ENCODE measurements around the gene RERE. TPM values are rescaled to one million over a fixed set of nuclear protein-coding genes. Genes with fewer than 3 reads are reported as not detected.

The RERE gene
- total RNA-seq, 1 donor from 2014 or later, result 80.3 TPM

DNA sequence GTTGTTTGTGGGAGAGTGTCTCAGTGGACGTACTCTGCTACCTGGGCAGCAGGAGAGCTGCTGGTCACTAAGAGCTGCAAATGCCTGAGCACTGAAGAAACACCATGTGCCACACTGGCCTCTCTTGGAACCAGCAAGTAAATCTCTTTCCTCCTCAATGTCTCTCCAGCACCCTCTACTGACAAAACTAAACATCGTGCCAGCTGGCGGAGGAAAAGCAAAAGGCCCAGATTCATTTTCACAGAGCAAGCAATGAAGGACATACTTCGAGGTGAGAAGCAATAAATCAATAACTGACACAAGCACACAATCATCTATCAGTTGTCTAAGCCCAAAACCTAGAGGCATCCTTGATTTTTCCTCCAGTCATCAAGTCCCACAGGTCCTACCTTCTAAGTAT lies 78.1 kb downstream of the RERE start:
- Histone ChIP-seq H3K4me3 (no peak overlapping the region), H3K27me3 (no peaks in the 10 kb centered on the region), H3K36me3 (no peaks in the 10 kb centered on the region), H3K4me1 (no peaks in the 10 kb centered on the region), H3K27ac (no peak overlapping the region), H3K9me3 (no peaks in the 10 kb centered on the region)
- DNase-seq (ENCODE audit: extremely low spot score in 2 of 2), result no peak
- TF ChIP-seq CTCF (IDR thresholded peaks at IDR 0.05) (no peak), POLR2AphosphoS5 (IDR thresholded peaks at IDR 0.05; ENCODE audit: insufficient read depth in 1 of 2, low read depth in 1 of 2) (no peak), POLR2A (IDR thresholded peaks at IDR 0.05) (no peak)
- intact Hi-C loops (cut with DNase I), result no loop called here

- no peak overlapping the region for H3K27ac ChIP-seq
- H3K9me3 ChIP-seq, result no peaks in the 10 kb centered on the region
- no peak overlapping the region for H3K4me3 ChIP-seq
- no peak for TF ChIP-seq POLR2A (IDR thresholded peaks at IDR 0.05)
- no peak for TF ChIP-seq CTCF (IDR thresholded peaks at IDR 0.05)
- no peak for TF ChIP-seq POLR2AphosphoS5 (IDR thresholded peaks at IDR 0.05; ENCODE audit: insufficient read depth in 1 of 2, low read depth in 1 of 2)
- intact Hi-C loops (cut with DNase I), result no loop called here
- no peaks in the 10 kb centered on the region for H3K36me3 ChIP-seq
- DNase-seq (ENCODE audit: extremely low spot score in 2 of 2), result no peak
- no peaks in the 10 kb centered on the region for H3K4me1 ChIP-seq
- no peaks in the 10 kb centered on the region for H3K27me3 ChIP-seq
These were observed 80.5 kb downstream of the RERE start for GRCh38 chr1:8736927-8737326.

- H3K27ac ChIP-seq, result no peak overlapping the region
- no peaks in the 10 kb centered on the region for H3K27me3 ChIP-seq
- DNase-seq (ENCODE audit: extremely low spot score in 2 of 2), result no peak
- no peaks in the 10 kb centered on the region for H3K4me1 ChIP-seq
- H3K4me3 ChIP-seq, result no peak overlapping the region
- H3K9me3 ChIP-seq, result no peaks in the 10 kb centered on the region
- H3K36me3 ChIP-seq, result no peaks in the 10 kb centered on the region
- intact Hi-C loops (cut with DNase I), result no loop called here
- TF ChIP-seq CTCF (IDR thresholded peaks at IDR 0.05), result no peak
- TF ChIP-seq POLR2AphosphoS5 (IDR thresholded peaks at IDR 0.05; ENCODE audit: insufficient read depth in 1 of 2, low read depth in 1 of 2), result no peak
- no peak for TF ChIP-seq POLR2A (IDR thresholded peaks at IDR 0.05)
These were observed 84.0 kb downstream of the RERE start for GRCh38 chr1:8733484-8733883.

- DNase-seq (ENCODE audit: extremely low spot score in 2 of 2), result no peak
- H3K4me1 ChIP-seq, result no peaks in the 10 kb centered on the region
- no peak overlapping the region for H3K27ac ChIP-seq
- H3K27me3 ChIP-seq, result no peaks in the 10 kb centered on the region
- TF ChIP-seq POLR2A (IDR thresholded peaks at IDR 0.05) (no peak), CTCF (IDR thresholded peaks at IDR 0.05) (no peak), POLR2AphosphoS5 (IDR thresholded peaks at IDR 0.05; ENCODE audit: insufficient read depth in 1 of 2, low read depth in 1 of 2) (no peak)
- intact Hi-C loops (cut with DNase I), result no loop called here
- no peaks in the 10 kb centered on the region for H3K36me3 ChIP-seq
- H3K4me3 ChIP-seq, result no peak overlapping the region
- H3K9me3 ChIP-seq, result no peaks in the 10 kb centered on the region
These were observed 86.3 kb downstream of the RERE start for GRCh38 chr1:8731162-8731561.

GRCh38 chr1:8728464-8728863 lies 89.0 kb downstream of the RERE start:
- Histone ChIP-seq H3K4me3 (no peak overlapping the region), H3K27ac (no peak overlapping the region), H3K27me3 (no peaks in the 10 kb centered on the region), H3K9me3 (no peaks in the 10 kb centered on the region), H3K4me1 (no peaks in the 10 kb centered on the region), H3K36me3 (no peaks in the 10 kb centered on the region)
- DNase-seq (ENCODE audit: extremely low spot score in 2 of 2), result no peak
- intact Hi-C loops (cut with DNase I), result loop anchor here (5.0 kb wide), 1 partner anchor 171 kb away; no protein-coding TSS in a partner anchor
- TF ChIP-seq POLR2A (IDR thresholded peaks at IDR 0.05) (no peak), CTCF (IDR thresholded peaks at IDR 0.05) (no peak), POLR2AphosphoS5 (IDR thresholded peaks at IDR 0.05; ENCODE audit: insufficient read depth in 1 of 2, low read depth in 1 of 2) (no peak)
